Measurements from ENCODE around the gene SMPX.

SMPX gene

GRCh38 chrX:21702725-21703124 is 55.2 kb downstream of the SMPX start:
- Histone ChIP-seq H3K27ac (ENCODE audit: low read depth, low read length) (no peak overlapping the region), H3K9ac (ENCODE audit: low read length) (no peak overlapping the region), H3K4me3 (ENCODE audit: insufficient read depth, low read length, poor library complexity, severe bottlenecking) (no peak overlapping the region), H4K20me1 (ENCODE audit: low read depth, low read length) (no peaks in the 10 kb centered on the region), H3K27me3 (ENCODE audit: low read length) (no peaks in the 10 kb centered on the region), H2AFZ (ENCODE audit: low read depth, low read length, severe bottlenecking) (no peak overlapping the region), H3K36me3 (ENCODE audit: low read length) (no peaks in the 10 kb centered on the region), H3F3A (ENCODE audit: insufficient read depth) (no peaks in the 10 kb centered on the region), H3K79me2 (ENCODE audit: insufficient read depth, low read length) (no peaks in the 10 kb centered on the region), H3K9me3 (ENCODE audit: insufficient read depth, low read length) (no peaks in the 10 kb centered on the region), H3K4me2 (ENCODE audit: low read depth, low read length, poor library complexity, severe bottlenecking) (no peak overlapping the region), H3K9me2 (replicated peaks; ENCODE audit: insufficient read depth, low read length) (no peaks in the 10 kb centered on the region)
- TF ChIP-seq EZH2phosphoT487 (conservative IDR thresholded peaks at IDR 0.05; ENCODE audit: low read length) (no peak), CTCF (IDR thresholded peaks at IDR 0.05; ENCODE audit: insufficient read depth, low read length, poor library complexity, severe bottlenecking) (no peak)

- H3K36me3 ChIP-seq (ENCODE audit: low read length), result no peaks in the 10 kb centered on the region
- no peaks in the 10 kb centered on the region for H3K9me3 ChIP-seq (ENCODE audit: insufficient read depth, low read length)
- no peak overlapping the region for H3K4me3 ChIP-seq (ENCODE audit: insufficient read depth, low read length, poor library complexity, severe bottlenecking)
- no peaks in the 10 kb centered on the region for H3F3A ChIP-seq (ENCODE audit: insufficient read depth)
- H3K9ac ChIP-seq (ENCODE audit: low read length), result no peak overlapping the region
- no peaks in the 10 kb centered on the region for H3K79me2 ChIP-seq (ENCODE audit: insufficient read depth, low read length)
- no peak overlapping the region for H3K4me2 ChIP-seq (ENCODE audit: low read depth, low read length, poor library complexity, severe bottlenecking)
- TF ChIP-seq EZH2phosphoT487 (conservative IDR thresholded peaks at IDR 0.05; ENCODE audit: low read length) (no peak), CTCF (IDR thresholded peaks at IDR 0.05; ENCODE audit: insufficient read depth, low read length, poor library complexity, severe bottlenecking) (no peak)
- H3K9me2 ChIP-seq (replicated peaks; ENCODE audit: insufficient read depth, low read length), result no peaks in the 10 kb centered on the region
- H3K27ac ChIP-seq (ENCODE audit: low read depth, low read length), result no peak overlapping the region
- no peaks in the 10 kb centered on the region for H4K20me1 ChIP-seq (ENCODE audit: low read depth, low read length)
- H3K27me3 ChIP-seq (ENCODE audit: low read length), result no peaks in the 10 kb centered on the region
- H2AFZ ChIP-seq (ENCODE audit: low read depth, low read length, severe bottlenecking), result no peak overlapping the region
These were observed 56.9 kb downstream of the SMPX start for GRCh38 chrX:21700967-21701366.

GRCh38 chrX:21700275-21700674 is 57.6 kb downstream of the SMPX start:
- H3K9me2 ChIP-seq (replicated peaks; ENCODE audit: insufficient read depth, low read length), result no peaks in the 10 kb centered on the region
- H3K27ac ChIP-seq (ENCODE audit: low read depth, low read length), result no peak overlapping the region
- H3K79me2 ChIP-seq (ENCODE audit: insufficient read depth, low read length), result no peaks in the 10 kb centered on the region
- H2AFZ ChIP-seq (ENCODE audit: low read depth, low read length, severe bottlenecking), result no peak overlapping the region
- no peak overlapping the region for H3K4me2 ChIP-seq (ENCODE audit: low read depth, low read length, poor library complexity, severe bottlenecking)
- H3F3A ChIP-seq (ENCODE audit: insufficient read depth), result no peaks in the 10 kb centered on the region
- TF ChIP-seq CTCF (IDR thresholded peaks at IDR 0.05; ENCODE audit: insufficient read depth, low read length, poor library complexity, severe bottlenecking) (no peak), EZH2phosphoT487 (conservative IDR thresholded peaks at IDR 0.05; ENCODE audit: low read length) (no peak)
- H3K4me3 ChIP-seq (ENCODE audit: insufficient read depth, low read length, poor library complexity, severe bottlenecking), result no peak overlapping the region
- H3K9ac ChIP-seq (ENCODE audit: low read length), result no peak overlapping the region
- no peaks in the 10 kb centered on the region for H3K9me3 ChIP-seq (ENCODE audit: insufficient read depth, low read length)
- H3K36me3 ChIP-seq (ENCODE audit: low read length), result no peaks in the 10 kb centered on the region
- no peaks in the 10 kb centered on the region for H3K27me3 ChIP-seq (ENCODE audit: low read length)
- no peaks in the 10 kb centered on the region for H4K20me1 ChIP-seq (ENCODE audit: low read depth, low read length)
